ENCODE data around the gene TSFM. TPM values are rescaled to one million over a fixed set of nuclear protein-coding genes. Genes with fewer than 3 reads are reported as not detected.
"Not testable (repeated sequence)": the region's sequence is repeated elsewhere in the genome, so short reads cannot be mapped to it uniquely, and the experiment has no call there.

The TSFM gene
- total RNA-seq, 1 donor from 2014 or later: 18.1 TPM

DNA sequence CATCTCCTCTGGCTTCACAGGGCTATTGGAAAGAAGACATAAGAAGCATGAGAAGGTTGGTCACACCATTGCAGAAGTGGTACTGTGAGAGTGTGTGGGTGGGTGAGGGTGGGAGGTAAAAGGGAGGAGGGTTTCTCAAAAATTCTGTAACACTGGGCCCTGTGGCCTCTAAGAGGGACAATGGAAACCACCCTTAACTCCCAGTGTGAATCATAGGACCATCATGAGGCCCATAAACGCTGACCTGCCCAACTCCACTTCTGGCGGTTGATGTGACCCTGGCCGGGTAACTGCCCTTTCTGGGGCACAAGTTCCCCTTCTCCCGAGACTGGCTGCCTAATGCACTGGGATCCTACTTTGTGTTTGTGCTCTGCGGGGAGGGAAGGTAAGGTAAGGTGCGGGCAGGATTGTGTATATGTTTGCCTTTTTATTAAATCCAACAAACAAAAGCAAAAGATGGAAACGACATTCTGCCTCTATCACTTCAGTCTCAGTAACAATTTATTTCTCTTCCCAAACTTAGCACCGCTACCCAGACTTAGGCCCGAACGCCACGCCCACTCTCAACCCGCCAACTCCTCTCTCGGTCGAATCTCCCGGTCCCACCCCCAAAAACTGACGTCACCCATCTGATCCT is 11.2 kb upstream of the TSFM start:
- TF ChIP-seq, protein P1, sequence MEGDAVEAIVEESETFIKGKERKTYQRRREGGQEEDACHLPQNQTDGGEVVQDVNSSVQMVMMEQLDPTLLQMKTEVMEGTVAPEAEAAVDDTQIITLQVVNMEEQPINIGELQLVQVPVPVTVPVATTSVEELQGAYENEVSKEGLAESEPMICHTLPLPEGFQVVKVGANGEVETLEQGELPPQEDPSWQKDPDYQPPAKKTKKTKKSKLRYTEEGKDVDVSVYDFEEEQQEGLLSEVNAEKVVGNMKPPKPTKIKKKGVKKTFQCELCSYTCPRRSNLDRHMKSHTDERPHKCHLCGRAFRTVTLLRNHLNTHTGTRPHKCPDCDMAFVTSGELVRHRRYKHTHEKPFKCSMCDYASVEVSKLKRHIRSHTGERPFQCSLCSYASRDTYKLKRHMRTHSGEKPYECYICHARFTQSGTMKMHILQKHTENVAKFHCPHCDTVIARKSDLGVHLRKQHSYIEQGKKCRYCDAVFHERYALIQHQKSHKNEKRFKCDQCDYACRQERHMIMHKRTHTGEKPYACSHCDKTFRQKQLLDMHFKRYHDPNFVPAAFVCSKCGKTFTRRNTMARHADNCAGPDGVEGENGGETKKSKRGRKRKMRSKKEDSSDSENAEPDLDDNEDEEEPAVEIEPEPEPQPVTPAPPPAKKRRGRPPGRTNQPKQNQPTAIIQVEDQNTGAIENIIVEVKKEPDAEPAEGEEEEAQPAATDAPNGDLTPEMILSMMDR (IDR thresholded peaks at IDR 0.05): no peak
- TF ChIP-seq EZH2 (IDR thresholded peaks at IDR 0.05): no peak
- no peak for TF ChIP-seq EZH2phosphoT487 (IDR thresholded peaks at IDR 0.05)
- no peaks in the 10 kb centered on the region for H3K36me3 ChIP-seq
- peaks cover 8% of the 10 kb centered on the region for H3K79me2 ChIP-seq (ENCODE audit: low read depth)
- H3K4me2 ChIP-seq: peak overlapping the region; percentile 95
- peaks cover 12% of the 10 kb centered on the region for H3K4me1 ChIP-seq
- peaks cover 29% of the 10 kb centered on the region for H3F3A ChIP-seq (ENCODE audit: low read depth)
- H3K9ac ChIP-seq: peak overlapping the region; percentile 77
- peaks cover 12% of the 10 kb centered on the region for H4K20me1 ChIP-seq (ENCODE audit: low read depth)
- peaks cover 26% of the 10 kb centered on the region for H3K4me1 Mint-ChIP-seq
- peak overlapping the region; percentile 90 for H2AFZ ChIP-seq (replicated peaks)
- peaks cover 2% of the 10 kb centered on the region for H3K9me3 Mint-ChIP-seq
- peak overlapping the region; percentile 92 for H3K27ac ChIP-seq
- H3K27me3 Mint-ChIP-seq (ENCODE audit: insufficient read depth, low read depth): peaks cover 11% of the 10 kb centered on the region
- peaks cover 14% of the 10 kb centered on the region for H3K36me3 Mint-ChIP-seq
- H3K27me3 ChIP-seq: peaks cover 27% of the 10 kb centered on the region
- peak overlapping the region; percentile 94 for H3K27ac Mint-ChIP-seq
- H3K9me3 ChIP-seq (ENCODE audit: low read depth): no peaks in the 10 kb centered on the region
- H3K4me3 Mint-ChIP-seq: peak overlapping the region; percentile 95
- DNase-seq (ENCODE audit: low spot score): peak; percentile 96
- peak overlapping the region; percentile 72 for H3K4me3 ChIP-seq

DNA sequence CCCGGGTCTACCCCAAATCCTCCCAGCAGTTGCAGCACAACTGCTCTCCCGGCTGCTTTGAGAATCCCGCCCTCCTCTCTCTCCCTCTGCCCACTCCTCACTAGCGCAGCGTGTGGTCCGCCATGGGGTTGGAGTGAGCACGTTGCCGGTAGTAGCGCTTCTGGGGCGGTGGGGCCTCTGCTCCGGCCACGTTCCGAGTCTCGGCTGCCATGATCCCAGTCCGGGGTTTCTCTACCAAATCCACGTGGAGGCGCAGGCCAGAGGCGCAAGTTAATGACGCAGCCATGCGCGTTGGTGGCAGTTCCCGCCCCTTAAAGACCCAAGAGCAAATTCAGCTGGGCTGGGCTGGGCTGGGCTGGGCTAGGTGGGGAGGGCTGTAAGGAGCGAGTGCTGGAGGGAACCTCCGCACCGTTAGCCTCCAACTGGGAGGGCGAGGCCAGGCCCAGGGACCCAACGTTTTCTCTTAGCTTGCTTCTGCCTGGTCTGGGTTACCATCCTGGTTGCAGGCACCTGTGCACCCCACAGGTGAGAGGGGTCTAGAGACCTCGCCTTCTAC is 10.6 kb upstream of the TSFM start, which contains the start of gene METTL1:
Gene METTL1 (minus strand): TSS at position 233 of the 556 bp plus-strand sequence. CDS start 22 bp downstream, at position 211.
- H4K20me1 ChIP-seq (ENCODE audit: low read depth): peaks cover 6% of the 10 kb centered on the region
- H3K27me3 Mint-ChIP-seq (ENCODE audit: insufficient read depth, low read depth): peaks cover 5% of the 10 kb centered on the region
- peaks cover 20% of the 10 kb centered on the region for H3K4me1 Mint-ChIP-seq
- TF ChIP-seq EZH2phosphoT487 (IDR thresholded peaks at IDR 0.05) (no peak), EZH2 (IDR thresholded peaks at IDR 0.05) (no peak)
- TF ChIP-seq, protein P1 (IDR thresholded peaks at IDR 0.05): no peak
- H3K4me2 ChIP-seq: peak within 1 kb of the TSS; percentile 95
- peaks cover 8% of the 10 kb centered on the region for H3K79me2 ChIP-seq (ENCODE audit: low read depth)
- H3K27ac Mint-ChIP-seq: peak within 1 kb of the TSS; percentile 94
- peaks cover 21% of the 10 kb centered on the region for H3K27me3 ChIP-seq
- peak within 1 kb of the TSS; percentile 90 for H2AFZ ChIP-seq (replicated peaks)
- no peaks in the 10 kb centered on the region for H3K9me3 ChIP-seq (ENCODE audit: low read depth)
- peak within 1 kb of the TSS; percentile 72 for H3K4me3 ChIP-seq
- peak within 1 kb of the TSS; percentile 92 for H3K27ac ChIP-seq
- H3K36me3 Mint-ChIP-seq: peaks cover 12% of the 10 kb centered on the region
- peaks cover 2% of the 10 kb centered on the region for H3K9me3 Mint-ChIP-seq
- peak within 1 kb of the TSS; percentile 95 for H3K4me3 Mint-ChIP-seq
- no peaks in the 10 kb centered on the region for H3K36me3 ChIP-seq
- H3K9ac ChIP-seq: peak within 1 kb of the TSS; percentile 77
- H3F3A ChIP-seq (ENCODE audit: low read depth): peaks cover 24% of the 10 kb centered on the region
- peak; percentile 97 for DNase-seq (ENCODE audit: low spot score)
- peaks cover 8% of the 10 kb centered on the region for H3K4me1 ChIP-seq

DNA sequence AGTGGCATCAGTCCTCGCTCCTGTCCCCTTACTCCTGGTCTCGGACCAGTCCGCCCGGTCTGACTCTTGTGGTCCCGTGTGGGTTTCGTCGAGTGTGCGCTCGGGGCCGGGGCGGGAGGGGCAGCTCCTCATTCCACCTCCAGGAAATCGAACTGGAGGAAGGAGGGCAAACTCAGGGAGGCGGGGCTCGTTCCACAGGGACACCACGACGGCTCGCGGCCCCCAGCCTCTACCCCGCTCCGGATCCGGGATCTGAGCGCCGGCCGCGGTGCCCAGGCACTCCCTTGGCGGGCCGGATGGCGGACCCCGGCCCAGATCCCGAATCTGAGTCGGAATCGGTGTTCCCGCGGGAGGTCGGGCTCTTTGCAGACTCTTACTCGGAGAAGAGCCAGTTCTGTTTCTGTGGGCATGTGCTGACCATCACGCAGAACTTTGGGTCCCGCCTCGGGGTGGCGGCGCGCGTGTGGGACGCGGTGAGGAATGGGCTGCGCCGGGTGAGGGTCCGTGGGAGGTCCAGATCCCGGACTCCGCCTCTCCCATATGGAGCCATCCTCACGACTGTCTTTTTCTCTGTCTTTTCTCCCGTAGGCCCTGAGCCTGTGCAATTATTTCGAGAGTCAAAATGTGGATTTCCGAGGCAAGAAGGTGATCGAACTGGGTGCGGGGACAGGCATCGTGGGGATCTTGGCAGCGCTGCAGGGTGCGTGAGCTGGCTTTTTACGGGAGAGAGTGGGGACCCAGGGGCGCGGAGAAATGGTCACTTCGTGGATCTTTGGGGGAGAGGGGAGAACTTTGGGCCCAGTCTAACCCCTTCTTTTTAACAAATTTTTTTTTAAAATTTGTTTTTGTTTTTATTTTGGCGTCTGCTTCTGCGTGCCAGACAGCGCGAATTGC is 9.9 kb upstream of the TSFM start, which contains the start of gene EEF1AKMT3:
Gene EEF1AKMT3 (plus strand): TSS at position 186 of the 894 bp plus-strand sequence. CDS start 111 bp downstream, at position 297.
- Histone ChIP-seq H4K20me1 (ENCODE audit: low read depth) (no peaks in the 10 kb centered on the region), H2AFZ (replicated peaks) (peak within 1 kb of the TSS; percentile 90), H3K9ac (peak within 1 kb of the TSS; percentile 77), H3K4me1 (peaks cover 1% of the 10 kb centered on the region), H3K79me2 (ENCODE audit: low read depth) (peaks cover 8% of the 10 kb centered on the region), H3K4me2 (peak within 1 kb of the TSS; percentile 95), H3K9me3 (ENCODE audit: low read depth) (no peaks in the 10 kb centered on the region), H3K27me3 (peaks cover 14% of the 10 kb centered on the region), H3F3A (ENCODE audit: low read depth) (peaks cover 16% of the 10 kb centered on the region), H3K36me3 (no peaks in the 10 kb centered on the region), H3K4me3 (peak within 1 kb of the TSS; percentile 72), H3K27ac (peak within 1 kb of the TSS; percentile 92)
- peaks cover 12% of the 10 kb centered on the region for H3K36me3 Mint-ChIP-seq
- peak within 1 kb of the TSS; percentile 95 for H3K4me3 Mint-ChIP-seq
- TF ChIP-seq EZH2phosphoT487 (IDR thresholded peaks at IDR 0.05) (peak; percentile 30), EZH2 (IDR thresholded peaks at IDR 0.05) (no peak)
- peak within 1 kb of the TSS; percentile 94 for H3K27ac Mint-ChIP-seq
- DNase-seq (ENCODE audit: low spot score): peak; percentile 71
- H3K27me3 Mint-ChIP-seq (ENCODE audit: insufficient read depth, low read depth): peaks cover 2% of the 10 kb centered on the region
- peaks cover 17% of the 10 kb centered on the region for H3K4me1 Mint-ChIP-seq
- H3K9me3 Mint-ChIP-seq: peaks cover 2% of the 10 kb centered on the region

DNA sequence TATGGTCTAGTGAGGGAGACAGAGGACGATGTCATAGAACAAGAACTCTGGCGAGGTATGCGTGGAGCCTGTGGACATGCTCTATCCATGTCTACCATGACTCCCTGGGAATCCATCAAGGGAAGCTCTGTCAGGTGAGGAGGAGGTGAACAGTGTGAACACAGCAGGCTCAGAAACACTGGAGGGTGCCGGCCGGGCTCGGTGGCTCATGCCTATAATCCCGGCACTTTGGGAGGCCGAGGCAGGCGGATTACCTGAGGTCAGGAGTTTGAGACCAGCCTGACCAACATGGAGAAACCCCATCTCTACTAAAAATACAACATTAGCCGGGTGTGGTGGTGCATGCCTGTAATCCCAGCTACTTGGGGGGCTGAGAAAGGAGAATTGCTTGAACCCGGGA is 8.0 kb upstream of the TSFM start:
- not testable (repeated sequence) for H4K20me1 ChIP-seq (ENCODE audit: low read depth); H3K36me3 Mint-ChIP-seq; H3K79me2 ChIP-seq (ENCODE audit: low read depth); H3K27ac ChIP-seq; H3K4me3 ChIP-seq; H3K27ac Mint-ChIP-seq; H3K4me2 ChIP-seq; H3K4me1 ChIP-seq; H3K9me3 ChIP-seq (ENCODE audit: low read depth); H3K27me3 Mint-ChIP-seq (ENCODE audit: insufficient read depth, low read depth); H3K36me3 ChIP-seq; H3K9ac ChIP-seq; DNase-seq (ENCODE audit: low spot score); H2AFZ ChIP-seq (replicated peaks); H3K9me3 Mint-ChIP-seq
- Histone ChIP-seq H3K27me3 (peaks cover 12% of the 10 kb centered on the region), H3F3A (ENCODE audit: low read depth) (peaks cover 14% of the 10 kb centered on the region)
- Mint-ChIP-seq H3K4me3 (peak overlapping the region; percentile 28), H3K4me1 (peaks cover 17% of the 10 kb centered on the region)
